GM19463 (cell line): ENCODE measurements around the gene EXOC4.

ENCODE experiments used
- ATAC-seq: cut with Tn5 transposase; IDR thresholded peaks from one replicate; pipeline ENCODE4 v1.9.1; 2021; ENCODE audit warnings: mild to moderate bottlenecking, moderate library complexity; ENCODE audit not compliant: unreplicated experiment

Gene EXOC4

GRCh38 chr7:133528796-133529195 lies 275.9 kb downstream of the EXOC4 start:
- ATAC-seq, result no peak

- ATAC-seq, result no peak
Observed at GRCh38 chr7:133529861-133530260, 277.0 kb downstream of the EXOC4 start.

GRCh38 chr7:133530682-133531081 lies 277.8 kb downstream of the EXOC4 start:
- ATAC-seq, result no peak

- no peak for ATAC-seq
Observed at GRCh38 chr7:133534816-133535215, 281.9 kb downstream of the EXOC4 start.

GRCh38 chr7:133535308-133535707 lies 282.4 kb downstream of the EXOC4 start:
- ATAC-seq, result no peak

GRCh38 chr7:133536450-133536849 lies 283.6 kb downstream of the EXOC4 start:
- ATAC-seq, result no peak

- no peak for ATAC-seq
Observed at GRCh38 chr7:133539016-133539415, 286.1 kb downstream of the EXOC4 start.

- no peak for ATAC-seq
Observed at GRCh38 chr7:133540096-133540860, 287.4 kb downstream of the EXOC4 start.

GRCh38 chr7:133542209-133542780 lies 289.4 kb downstream of the EXOC4 start:
- ATAC-seq, result no peak

- ATAC-seq, result no peak
Observed at GRCh38 chr7:133543657-133544056, 290.8 kb downstream of the EXOC4 start.

- ATAC-seq, result no peak
Observed at GRCh38 chr7:133545618-133546017, 292.7 kb downstream of the EXOC4 start.

- ATAC-seq, result no peak
Observed at GRCh38 chr7:133547981-133548380, 295.1 kb downstream of the EXOC4 start.

- no peak for ATAC-seq
Observed at GRCh38 chr7:133549633-133550032, 296.8 kb downstream of the EXOC4 start.

GRCh38 chr7:133550145-133550544 lies 297.3 kb downstream of the EXOC4 start:
- no peak for ATAC-seq

- no peak for ATAC-seq
Observed at GRCh38 chr7:133550811-133551210, 297.9 kb downstream of the EXOC4 start.

- no peak for ATAC-seq
Observed at GRCh38 chr7:133551466-133551865, 298.6 kb downstream of the EXOC4 start.

GRCh38 chr7:133552079-133552478 lies 299.2 kb downstream of the EXOC4 start:
- ATAC-seq, result no peak

GRCh38 chr7:133554330-133554729 lies 301.5 kb downstream of the EXOC4 start:
- no peak for ATAC-seq

- ATAC-seq, result no peak
Observed at GRCh38 chr7:133556048-133556447, 303.2 kb downstream of the EXOC4 start.

- ATAC-seq, result no peak
Observed at GRCh38 chr7:133556553-133556952, 303.7 kb downstream of the EXOC4 start.

GRCh38 chr7:133560900-133561299 lies 308.0 kb downstream of the EXOC4 start:
- no peak for ATAC-seq

- ATAC-seq, result no peak
Observed at GRCh38 chr7:133561396-133561795, 308.5 kb downstream of the EXOC4 start.

GRCh38 chr7:133562621-133563020 lies 309.7 kb downstream of the EXOC4 start:
- no peak for ATAC-seq
